A549 (cell line): ENCODE results near the gene KRTAP4-8.
A peak's percentile ranks its signal among the peaks of the same experiment; 100 is the strongest.
"Not testable (repeated sequence)": the region's sequence is repeated elsewhere in the genome, so short reads cannot be mapped to it uniquely, and the experiment has no call there.

Experiments
- CEBPB ChIP-seq, 2 experiments: fragments of >200 bp in 1 of 2; sonication (Bioruptor Twin) in 1 of 2; formaldehyde crosslinking in 1 of 2; IDR thresholded peaks; 2 replicates each; pipeline ENCODE4 v1.6.1; 2012 to 2016
- CHD2 ChIP-seq: fragments of 150-350 bp; IDR thresholded peaks from 2 replicates; pipeline ENCODE4 v1.6.1; 2014; ENCODE audit warnings: low read length; ENCODE audit not compliant: partially characterized antibody
- CTCF ChIP-seq: fragments of >200 bp; sonication (Bioruptor Twin); formaldehyde crosslinking; IDR thresholded peaks from 3 replicates; pipeline ENCODE4 v1.5.1; 2016
- EHMT2 ChIP-seq: fragments of 200-600 bp; sonication (generic); IDR thresholded peaks from 2 replicates; pipeline ENCODE4 v1.6.1; 2016; ENCODE audit warnings: antibody characterized with exemption, low read depth, mild to moderate bottlenecking, moderate library complexity
- FOSL2 ChIP-seq, 2 experiments: fragments of 450-650 bp in 1 of 2; fragments of >200 bp in 1 of 2; sonication (Bioruptor Twin) in 1 of 2; formaldehyde crosslinking; IDR thresholded peaks; 2 replicates each; pipeline versions ENCODE4 v1.5.0 to v1.6.1; 2016 to 2020; ENCODE audit warnings: mild to moderate bottlenecking in 1 of 2, moderate library complexity in 1 of 2
- HEYL ChIP-seq: fragments of 250-450 bp; sonication (Bioruptor Pico); IDR thresholded peaks from 2 replicates; pipeline ENCODE4 v1.8.0; 2021; ENCODE audit warnings: mild to moderate bottlenecking, moderate library complexity
- JUNB ChIP-seq: fragments of >200 bp; sonication (Bioruptor Twin); formaldehyde crosslinking; IDR thresholded peaks from 2 replicates; pipeline ENCODE4 v1.6.1; 2016
- MYC ChIP-seq: IDR thresholded peaks from 2 replicates; pipeline ENCODE4 v1.6.1; 2012; ENCODE audit warnings: mild to moderate bottlenecking, inconsistent platforms, low read length, improper control_type of control experiment, borderline replicate concordance
- NPAS2 ChIP-seq: fragments of 250-450 bp; sonication (Bioruptor Pico); IDR thresholded peaks from 2 replicates; pipeline ENCODE4 v1.8.0; 2022; ENCODE audit warnings: mild to moderate bottlenecking, moderate library complexity, borderline replicate concordance
- NR3C1 ChIP-seq: fragments of >200 bp; sonication (Bioruptor Twin); formaldehyde crosslinking; IDR thresholded peaks from 3 replicates; pipeline ENCODE4 v1.6.1; 2017
- PHF8 ChIP-seq: fragments of 200-600 bp; sonication (generic); IDR thresholded peaks from 2 replicates; pipeline ENCODE4 v1.6.1; 2016; ENCODE audit warnings: low read depth, mild to moderate bottlenecking, antibody characterized with exemption, moderate library complexity, borderline replicate concordance
- POLR2A ChIP-seq: IDR thresholded peaks from 2 replicates; pipeline ENCODE4 v1.6.1; 2012; ENCODE audit warnings: mild to moderate bottlenecking, low read length
- REST ChIP-seq: fragments of 200-600 bp; sonication (generic); IDR thresholded peaks from 2 replicates; pipeline ENCODE4 v1.6.1; 2016; ENCODE audit warnings: antibody characterized with exemption, mild to moderate bottlenecking, moderate library complexity
- TP53 ChIP-seq: fragments of 250-450 bp; sonication (Bioruptor Pico); IDR thresholded peaks from 2 replicates; pipeline ENCODE4 v1.5.0; 2021; ENCODE audit warnings: mild to moderate bottlenecking, moderate library complexity

GRCh38 chr17:41099682-41100480, 1.9 kb upstream of the KRTAP4-8 start:
- not testable (repeated sequence) for TF ChIP-seq NPAS2 (CRISPR knock-in tag); FOSL2 (IDR thresholded peaks at IDR 0.05); CTCF; CHD2; CEBPB (IDR thresholded peaks at IDR 0.05); MYC; NR3C1; REST; PHF8; EHMT2; TP53 (CRISPR knock-in tag); POLR2A; HEYL (CRISPR knock-in tag)
- TF ChIP-seq FOSL2 (CRISPR knock-in tag; IDR thresholded peaks at IDR 0.05) = peak; percentile 72
- TF ChIP-seq JUNB = peak; percentile 47; the same call in 1 of the 2 replicates
